ENCODE data around the gene MMP17.

GRCh38 chr12:131829791-131830334 is 1.7 kb downstream of the MMP17 start:
- TF ChIP-seq POLR2A (IDR thresholded peaks at IDR 0.05), result no peak
- TF ChIP-seq, protein P1, sequence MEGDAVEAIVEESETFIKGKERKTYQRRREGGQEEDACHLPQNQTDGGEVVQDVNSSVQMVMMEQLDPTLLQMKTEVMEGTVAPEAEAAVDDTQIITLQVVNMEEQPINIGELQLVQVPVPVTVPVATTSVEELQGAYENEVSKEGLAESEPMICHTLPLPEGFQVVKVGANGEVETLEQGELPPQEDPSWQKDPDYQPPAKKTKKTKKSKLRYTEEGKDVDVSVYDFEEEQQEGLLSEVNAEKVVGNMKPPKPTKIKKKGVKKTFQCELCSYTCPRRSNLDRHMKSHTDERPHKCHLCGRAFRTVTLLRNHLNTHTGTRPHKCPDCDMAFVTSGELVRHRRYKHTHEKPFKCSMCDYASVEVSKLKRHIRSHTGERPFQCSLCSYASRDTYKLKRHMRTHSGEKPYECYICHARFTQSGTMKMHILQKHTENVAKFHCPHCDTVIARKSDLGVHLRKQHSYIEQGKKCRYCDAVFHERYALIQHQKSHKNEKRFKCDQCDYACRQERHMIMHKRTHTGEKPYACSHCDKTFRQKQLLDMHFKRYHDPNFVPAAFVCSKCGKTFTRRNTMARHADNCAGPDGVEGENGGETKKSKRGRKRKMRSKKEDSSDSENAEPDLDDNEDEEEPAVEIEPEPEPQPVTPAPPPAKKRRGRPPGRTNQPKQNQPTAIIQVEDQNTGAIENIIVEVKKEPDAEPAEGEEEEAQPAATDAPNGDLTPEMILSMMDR (IDR thresholded peaks at IDR 0.05), result no peak

All from ovary (tissue), 3 donors.